SU-DHL-6 (cell line): ENCODE results near the gene SERPINA5.

ENCODE experiments used
- H2AFZ ChIP-seq: fragments of 200-600 bp; sonication (generic); 2 replicates; pipeline ENCODE4 v1.6.1; 2014; ENCODE audit warnings: low read depth, mild to moderate bottlenecking, moderate library complexity, mixed read lengths, antibody characterized with exemption, low read length; ENCODE audit not compliant: severe bottlenecking
- H3F3A ChIP-seq: fragments of 200-600 bp; shearing (Covaris generic); 2 replicates; pipeline ENCODE4 v1.6.0; 2016; ENCODE audit warnings: antibody characterized with exemption, mild to moderate bottlenecking; ENCODE audit not compliant: insufficient read depth
- H3K27ac ChIP-seq: fragments of 200-600 bp; sonication (generic); 2 replicates; pipeline ENCODE4 v1.5.1; 2016; ENCODE audit warnings: low read depth, mild to moderate bottlenecking, low read length, moderate library complexity, mixed read lengths
- H3K27me3 ChIP-seq: fragments of 200-600 bp; sonication (generic), shearing (Covaris generic); 2 replicates; pipeline ENCODE4 v1.6.0; 2014; ENCODE audit warnings: mild to moderate bottlenecking, low read length
- H3K36me3 ChIP-seq: fragments of 200-600 bp; sonication (generic); 2 replicates; pipeline ENCODE4 v1.6.1; 2014; ENCODE audit warnings: mild to moderate bottlenecking, low read length, mixed read lengths
- H3K4me2 ChIP-seq: fragments of 300-600, 200-600 bp; shearing (Covaris generic), sonication (generic); 2 replicates; pipeline ENCODE4 v1.6.0; 2014; ENCODE audit warnings: low read length, low read depth, mild to moderate bottlenecking; ENCODE audit not compliant: poor library complexity, severe bottlenecking
- H3K4me3 ChIP-seq: fragments of 200-600 bp; sonication (generic); 2 replicates; pipeline ENCODE4 v1.5.1; 2014; ENCODE audit warnings: antibody characterized with exemption, low read length, mild to moderate bottlenecking, mixed read lengths; ENCODE audit not compliant: insufficient read depth, poor library complexity, severe bottlenecking
- H3K79me2 ChIP-seq: fragments of 200-600 bp; sonication (generic); 2 replicates; pipeline ENCODE4 v1.6.1; 2014; ENCODE audit warnings: mild to moderate bottlenecking, low read length, moderate library complexity; ENCODE audit not compliant: insufficient read depth
- H3K9ac ChIP-seq: fragments of 200-600 bp; sonication (generic); 2 replicates; pipeline ENCODE4 v1.7.0; 2014; ENCODE audit warnings: mild to moderate bottlenecking, low read length
- H3K9me2 ChIP-seq: fragments of 200-600 bp; sonication (generic); replicated peaks from 2 replicates; pipeline ENCODE4 v1.6.1; 2014; ENCODE audit warnings: low read length; ENCODE audit not compliant: insufficient read depth
- H3K9me3 ChIP-seq: fragments of 200-600 bp; sonication (generic); 2 replicates; pipeline ENCODE4 v1.6.1; 2014; ENCODE audit warnings: low read length, mixed read lengths; ENCODE audit not compliant: insufficient read depth
- H4K20me1 ChIP-seq: fragments of 200-600 bp; sonication (generic); 2 replicates; pipeline ENCODE4 v1.6.1; 2014; ENCODE audit warnings: low read depth, mild to moderate bottlenecking, antibody characterized with exemption, low read length, moderate library complexity, mixed read lengths
- EZH2phosphoT487 ChIP-seq: fragments of 200-600 bp; sonication (generic), shearing (Covaris generic); conservative IDR thresholded peaks from 2 replicates; pipeline ENCODE4 v1.6.1; 2018; ENCODE audit warnings: mild to moderate bottlenecking, antibody characterized with exemption, low read length, moderate library complexity, mixed read lengths
- TF ChIP-seq, protein P1 (sequence below): fragments of 200-600 bp; sonication (generic); IDR thresholded peaks from one replicate; pipeline ENCODE4 v1.5.1; 2017; ENCODE audit warnings: antibody characterized with exemption, mild to moderate bottlenecking, low read length, moderate library complexity; ENCODE audit not compliant: insufficient read depth, poor library complexity, severe bottlenecking

The SERPINA5 gene

DNA sequence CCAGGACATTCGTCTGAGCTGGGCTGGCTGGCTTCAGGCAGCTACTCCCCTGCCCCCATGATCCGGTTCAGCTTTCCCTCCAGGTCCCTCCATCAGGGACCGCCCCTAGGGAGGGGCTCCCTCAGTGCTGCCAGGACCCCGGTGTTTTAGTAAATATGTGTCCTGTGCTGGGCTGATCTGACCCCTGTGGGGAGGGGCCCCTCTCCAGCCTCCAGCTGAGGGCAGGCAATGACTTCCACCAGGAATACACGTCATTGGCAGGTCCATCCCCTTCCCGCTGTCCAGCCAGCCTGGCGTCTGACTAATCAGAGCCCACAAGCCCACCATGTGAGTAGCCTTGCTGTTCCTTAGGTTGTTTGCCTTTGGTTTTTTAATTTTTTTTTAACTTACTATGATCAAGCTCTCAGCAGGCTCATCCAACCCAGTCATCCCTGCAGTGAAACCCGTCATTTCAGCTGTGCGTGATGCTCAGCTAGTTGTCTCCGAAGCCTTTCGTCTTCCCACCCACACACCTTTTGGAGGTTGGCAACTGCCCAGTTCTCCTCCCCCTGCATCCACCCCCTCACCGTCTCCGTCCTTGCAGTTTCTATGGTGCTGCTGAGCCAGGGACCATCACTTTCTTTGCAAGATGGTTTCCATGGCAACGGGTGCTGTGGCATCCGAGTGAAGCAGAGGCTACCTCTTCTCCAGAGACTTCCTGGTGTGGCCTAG lies 35.9 kb upstream of the SERPINA5 start:
- no peaks in the 10 kb centered on the region for H3K9me3 ChIP-seq
- no peak overlapping the region for H2AFZ ChIP-seq
- H3K36me3 ChIP-seq = no peaks in the 10 kb centered on the region
- no peaks in the 10 kb centered on the region for H4K20me1 ChIP-seq
- H3K4me2 ChIP-seq = no peak overlapping the region
- H3K9me2 ChIP-seq = no peaks in the 10 kb centered on the region
- TF ChIP-seq, protein P1, sequence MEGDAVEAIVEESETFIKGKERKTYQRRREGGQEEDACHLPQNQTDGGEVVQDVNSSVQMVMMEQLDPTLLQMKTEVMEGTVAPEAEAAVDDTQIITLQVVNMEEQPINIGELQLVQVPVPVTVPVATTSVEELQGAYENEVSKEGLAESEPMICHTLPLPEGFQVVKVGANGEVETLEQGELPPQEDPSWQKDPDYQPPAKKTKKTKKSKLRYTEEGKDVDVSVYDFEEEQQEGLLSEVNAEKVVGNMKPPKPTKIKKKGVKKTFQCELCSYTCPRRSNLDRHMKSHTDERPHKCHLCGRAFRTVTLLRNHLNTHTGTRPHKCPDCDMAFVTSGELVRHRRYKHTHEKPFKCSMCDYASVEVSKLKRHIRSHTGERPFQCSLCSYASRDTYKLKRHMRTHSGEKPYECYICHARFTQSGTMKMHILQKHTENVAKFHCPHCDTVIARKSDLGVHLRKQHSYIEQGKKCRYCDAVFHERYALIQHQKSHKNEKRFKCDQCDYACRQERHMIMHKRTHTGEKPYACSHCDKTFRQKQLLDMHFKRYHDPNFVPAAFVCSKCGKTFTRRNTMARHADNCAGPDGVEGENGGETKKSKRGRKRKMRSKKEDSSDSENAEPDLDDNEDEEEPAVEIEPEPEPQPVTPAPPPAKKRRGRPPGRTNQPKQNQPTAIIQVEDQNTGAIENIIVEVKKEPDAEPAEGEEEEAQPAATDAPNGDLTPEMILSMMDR = no peak
- TF ChIP-seq EZH2phosphoT487 = no peak
- H3K79me2 ChIP-seq = no peaks in the 10 kb centered on the region
- no peaks in the 10 kb centered on the region for H3F3A ChIP-seq
- no peaks in the 10 kb centered on the region for H3K27me3 ChIP-seq
- H3K4me3 ChIP-seq = no peak overlapping the region
- no peak overlapping the region for H3K27ac ChIP-seq
- H3K9ac ChIP-seq = no peak overlapping the region

DNA sequence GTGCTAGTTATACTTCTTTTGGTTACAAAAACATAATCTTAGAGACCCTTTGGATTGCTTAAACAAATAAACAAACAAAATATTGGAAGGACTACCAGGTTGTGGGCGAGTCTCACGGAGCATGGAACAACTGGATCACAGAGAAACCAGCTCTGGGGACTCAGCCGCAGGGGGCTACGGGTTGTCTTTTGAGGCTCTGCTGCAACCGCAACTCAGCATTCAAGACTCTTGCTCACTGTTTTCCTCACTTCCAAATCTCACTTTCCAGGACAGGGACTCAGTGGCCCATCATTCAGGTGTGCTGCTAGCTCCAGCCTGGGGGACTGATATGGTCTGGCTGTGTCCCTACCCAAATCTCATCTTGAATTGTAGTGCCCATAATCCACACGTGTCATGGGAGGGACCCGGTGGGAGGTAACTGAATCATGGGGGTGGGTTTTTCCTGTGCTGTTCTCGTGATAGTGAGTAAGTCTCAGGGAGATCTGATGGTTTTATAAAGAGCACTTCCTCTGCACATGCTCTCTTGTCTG lies 34.0 kb upstream of the SERPINA5 start:
- Histone ChIP-seq H3K9ac (no peak overlapping the region), H3K27ac (no peak overlapping the region), H3K4me3 (no peak overlapping the region), H3K36me3 (no peaks in the 10 kb centered on the region), H3K79me2 (no peaks in the 10 kb centered on the region), H3K4me2 (no peak overlapping the region), H3F3A (no peaks in the 10 kb centered on the region), H4K20me1 (no peaks in the 10 kb centered on the region), H2AFZ (no peak overlapping the region), H3K9me2 (no peaks in the 10 kb centered on the region), H3K9me3 (no peaks in the 10 kb centered on the region), H3K27me3 (no peaks in the 10 kb centered on the region)
- TF ChIP-seq EZH2phosphoT487 = no peak
- TF ChIP-seq, protein P1 = no peak

DNA sequence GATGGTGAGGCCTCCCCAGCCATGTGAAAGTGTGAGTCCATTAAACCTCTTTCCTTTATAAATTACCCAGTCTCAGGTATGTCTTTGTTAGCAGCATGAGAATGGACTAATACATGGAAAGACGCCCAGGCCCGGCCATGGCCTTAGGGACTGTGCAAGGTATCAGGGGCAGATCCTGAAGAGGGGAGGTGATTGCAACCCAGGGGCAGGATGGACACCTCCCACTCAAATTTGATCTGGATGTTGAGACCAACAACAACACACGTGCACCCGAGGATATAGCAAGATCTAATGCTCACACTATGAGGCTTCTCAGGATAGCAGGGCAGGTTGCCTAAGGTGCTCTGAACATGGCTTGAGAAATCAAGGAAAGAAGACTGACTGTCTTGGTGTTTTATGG lies 33.5 kb upstream of the SERPINA5 start:
- H3K9me2 ChIP-seq = no peaks in the 10 kb centered on the region
- no peak overlapping the region for H3K4me3 ChIP-seq
- H3F3A ChIP-seq = no peaks in the 10 kb centered on the region
- no peak overlapping the region for H2AFZ ChIP-seq
- TF ChIP-seq, protein P1 = no peak
- no peak for TF ChIP-seq EZH2phosphoT487
- H3K27ac ChIP-seq = no peak overlapping the region
- no peaks in the 10 kb centered on the region for H3K9me3 ChIP-seq
- no peak overlapping the region for H3K9ac ChIP-seq
- H4K20me1 ChIP-seq = no peaks in the 10 kb centered on the region
- H3K36me3 ChIP-seq = no peaks in the 10 kb centered on the region
- no peaks in the 10 kb centered on the region for H3K27me3 ChIP-seq
- no peak overlapping the region for H3K4me2 ChIP-seq
- H3K79me2 ChIP-seq = no peaks in the 10 kb centered on the region
